GM19035 (cell line): Measurements from ENCODE around the gene EIF3L.

Source experiments
- ATAC-seq: cut with Tn5 transposase; IDR thresholded peaks from one replicate; pipeline ENCODE4 v1.9.1; 2021; ENCODE audit not compliant: unreplicated experiment

EIF3L gene

GRCh38 chr22:37850801-37851200 is 1.6 kb downstream of the EIF3L start:
- no peak for ATAC-seq

GRCh38 chr22:37852418-37852817 is 3.2 kb downstream of the EIF3L start:
- no peak for ATAC-seq

DNA sequence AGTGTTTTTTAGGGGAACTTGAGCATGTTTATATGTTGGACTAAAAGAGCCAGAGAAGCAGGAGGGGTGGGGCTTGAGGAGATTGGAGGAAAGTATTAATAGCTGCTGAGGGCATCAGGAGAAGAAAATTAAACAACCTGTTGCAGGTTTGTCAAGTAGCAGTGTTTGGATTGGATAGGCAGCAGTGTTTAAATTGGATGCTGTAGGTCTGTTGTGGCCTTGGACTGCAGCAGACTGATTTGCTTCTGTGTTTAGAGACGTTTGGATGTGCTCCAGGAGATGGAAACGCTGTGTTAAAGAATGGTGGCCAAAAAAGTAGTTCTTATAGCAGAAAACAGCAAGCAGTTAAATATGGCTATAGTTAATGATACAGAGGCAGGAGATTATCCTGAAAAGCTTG is 5.7 kb downstream of the EIF3L start:
- no peak for ATAC-seq

GRCh38 chr22:37855462-37855861 is 6.2 kb downstream of the EIF3L start:
- no peak for ATAC-seq

DNA sequence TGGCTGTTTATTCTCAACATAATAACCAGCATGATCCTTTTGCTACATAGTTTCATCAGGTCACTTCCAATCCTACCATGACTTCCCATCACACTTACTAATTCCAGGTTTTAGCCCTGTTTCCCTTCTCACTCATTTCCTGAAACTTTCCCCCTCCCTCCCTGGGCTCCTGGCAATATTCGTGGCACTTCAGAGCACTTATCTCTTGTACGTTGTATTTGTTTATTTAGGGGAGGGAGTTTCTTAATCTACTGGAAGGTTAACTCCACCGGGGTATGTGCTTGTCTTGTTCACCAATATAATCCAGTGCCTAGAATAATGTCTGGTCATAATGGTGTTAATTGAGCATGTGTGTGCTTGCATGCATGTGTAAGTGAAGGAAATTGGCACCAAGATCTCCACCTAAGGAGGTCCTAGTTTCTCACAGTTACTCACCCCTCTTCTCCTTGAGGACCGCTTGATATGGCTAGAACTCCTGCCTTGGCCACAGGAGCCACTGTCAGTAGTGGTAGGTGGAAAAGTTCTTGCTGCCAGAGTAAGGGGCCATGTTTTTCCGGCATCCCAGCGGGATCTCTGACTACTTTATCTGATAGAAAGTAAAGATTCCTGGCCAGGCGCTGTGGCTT is 11.7 kb downstream of the EIF3L start:
- no peak for ATAC-seq

- no peak for ATAC-seq
Measured at GRCh38 chr22:37862570-37863325, 13.5 kb downstream of the EIF3L start.

- ATAC-seq: no peak
Measured at GRCh38 chr22:37865510-37865909, 16.3 kb downstream of the EIF3L start.

- ATAC-seq: no peak
Measured at GRCh38 chr22:37870273-37870672, 21.1 kb downstream of the EIF3L start.

DNA sequence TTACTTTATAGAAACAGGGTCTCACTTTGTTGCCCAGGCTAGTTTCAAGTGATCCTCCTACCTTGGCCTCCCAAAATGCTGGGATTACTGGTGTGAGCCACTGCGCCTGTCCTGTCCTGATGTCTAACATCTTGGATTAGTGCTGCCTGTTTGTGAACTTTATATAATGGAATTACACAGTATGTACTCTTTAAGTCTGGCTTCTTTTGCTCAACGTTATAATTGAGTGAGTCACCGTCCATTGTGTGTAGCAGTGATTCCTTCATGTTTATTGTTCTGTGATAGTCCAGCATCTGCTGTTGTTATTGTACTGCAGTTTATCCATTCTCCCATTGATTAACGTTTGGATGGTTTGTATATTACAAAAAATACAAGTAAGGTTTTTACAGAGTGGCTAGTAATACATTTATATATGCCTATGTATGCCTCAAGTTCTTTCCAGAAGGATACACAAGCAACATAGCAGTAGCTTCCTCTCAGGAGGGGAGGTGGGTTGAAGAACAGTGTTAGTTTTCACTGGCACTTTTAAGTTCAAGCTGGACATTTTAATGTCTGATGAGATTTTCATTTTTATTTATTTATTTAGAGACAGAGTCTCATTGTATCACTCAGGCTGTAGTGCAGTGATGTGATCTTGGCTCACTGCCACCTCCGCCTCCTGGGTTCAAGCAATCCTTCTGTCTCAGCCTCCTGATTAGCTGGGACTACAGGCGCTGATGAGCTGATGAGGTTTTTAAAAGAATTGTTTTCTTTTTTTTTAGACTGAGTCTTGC is 31.6 kb downstream of the EIF3L start:
- ATAC-seq: no peak

DNA sequence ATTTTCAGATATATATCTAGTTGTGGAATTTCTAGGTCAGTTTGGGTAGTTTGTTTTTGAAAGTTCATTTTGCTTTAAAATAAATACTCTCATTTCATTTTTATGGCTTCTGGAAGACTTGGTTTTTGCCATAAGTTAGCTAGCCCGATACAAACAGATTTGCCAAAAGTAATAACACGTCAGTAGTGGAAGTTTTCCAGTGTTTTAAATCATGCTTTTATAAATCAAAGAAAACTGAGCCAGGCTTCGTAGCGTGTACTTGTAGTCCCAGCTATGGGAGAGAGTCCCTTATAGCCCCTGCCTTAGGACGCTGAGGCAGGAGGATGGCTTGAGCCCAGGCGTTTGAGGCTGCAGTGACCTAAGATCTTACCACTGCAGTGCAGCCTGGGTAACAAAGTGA is 35.2 kb downstream of the EIF3L start:
- no peak for ATAC-seq

- ATAC-seq: no peak
Measured at GRCh38 chr22:37887584-37888378, 38.6 kb downstream of the EIF3L start.

GRCh38 chr22:37891926-37892325 is 42.7 kb downstream of the EIF3L start:
- no peak for ATAC-seq

DNA sequence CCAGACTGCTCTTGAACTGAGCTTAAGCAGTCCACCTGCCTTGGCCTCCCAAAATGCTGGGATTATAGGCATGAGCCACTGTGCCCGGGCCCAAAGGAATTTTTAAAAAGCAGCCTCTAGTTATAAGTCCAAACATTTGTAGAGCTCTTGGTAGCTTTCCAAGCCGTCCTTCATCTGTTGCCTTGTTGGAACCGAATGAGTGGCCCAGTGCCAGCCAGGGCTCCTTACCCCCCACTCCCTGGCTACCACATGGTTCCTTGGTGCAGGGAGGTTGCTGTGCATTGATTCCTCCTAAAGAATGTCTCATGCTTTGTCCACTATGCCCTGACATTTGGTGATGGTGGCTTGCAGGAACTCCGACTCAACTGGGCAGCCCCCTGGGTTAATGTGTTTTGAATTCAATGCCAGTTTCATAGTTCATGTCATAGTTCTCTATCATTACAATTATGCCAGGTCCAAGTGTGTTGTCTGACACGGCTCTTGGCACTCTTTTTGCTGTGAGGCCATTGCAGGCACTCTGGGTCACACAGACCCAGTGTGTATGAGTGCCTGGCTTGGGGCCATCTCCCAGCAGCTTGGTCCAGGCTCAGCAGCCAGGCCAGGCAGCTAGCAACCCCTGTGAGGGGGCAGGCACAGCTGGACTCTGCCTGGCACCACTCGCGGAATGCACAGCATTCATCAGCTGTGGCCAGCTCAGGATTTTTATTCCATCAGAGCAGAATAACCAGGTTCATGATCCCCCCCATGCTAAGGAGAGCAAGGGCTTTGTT is 43.5 kb downstream of the EIF3L start:
- no peak for ATAC-seq

DNA sequence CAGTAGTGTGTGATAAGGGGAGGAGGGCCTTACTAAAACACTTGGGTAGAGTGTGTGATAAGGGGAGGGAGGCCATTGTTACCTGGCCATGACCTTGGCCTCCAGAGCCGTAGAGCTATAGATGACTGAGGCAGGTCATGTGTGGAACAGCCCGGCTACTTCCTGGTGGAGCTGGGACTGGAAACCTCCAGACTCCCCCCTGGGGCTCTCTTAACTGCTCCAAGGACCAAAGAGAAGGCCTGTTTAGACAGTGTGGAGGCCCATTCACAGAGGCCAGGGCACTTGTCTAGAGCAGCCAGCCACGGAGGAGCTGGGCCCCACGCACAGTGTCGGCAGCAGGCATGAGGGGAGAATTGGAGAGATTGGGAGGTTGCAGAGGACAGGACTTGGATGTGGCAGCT is 44.4 kb downstream of the EIF3L start:
- ATAC-seq: no peak

DNA sequence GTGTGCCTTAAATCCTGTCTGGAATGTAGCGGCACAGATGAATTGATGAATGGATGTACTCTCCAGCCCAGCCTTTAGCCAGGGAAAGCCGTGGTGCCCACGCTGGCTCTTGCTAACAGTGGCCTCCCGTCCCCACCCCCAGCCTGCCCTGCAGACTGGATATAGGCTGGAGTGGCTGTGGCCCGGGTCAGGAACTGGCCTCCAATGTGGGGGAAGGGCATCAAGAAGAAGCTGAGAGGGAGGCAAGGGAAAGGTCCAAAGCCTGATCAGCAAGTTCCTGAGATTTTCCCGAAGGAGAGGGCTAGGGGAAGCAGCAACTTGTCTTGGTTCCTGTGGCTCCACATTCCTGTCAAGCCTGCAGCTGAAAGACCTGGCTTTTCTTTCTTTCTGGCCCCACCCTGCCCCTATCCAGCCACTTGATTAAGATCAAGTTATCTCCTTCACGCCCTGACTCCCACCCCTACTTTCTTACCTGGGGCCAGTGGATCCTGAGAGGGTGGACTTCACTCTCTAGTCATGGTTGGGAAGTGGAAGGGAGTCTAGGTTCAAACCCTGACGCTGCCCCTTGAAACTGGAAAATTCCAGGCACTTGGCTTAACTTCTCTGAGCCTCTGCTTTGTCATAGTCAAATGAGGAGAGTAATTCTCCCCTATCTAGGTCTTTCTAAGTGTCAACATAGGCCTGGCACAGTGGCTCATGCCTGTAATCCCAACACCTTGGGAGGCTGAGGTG is 45.9 kb downstream of the EIF3L start:
- no peak for ATAC-seq

- ATAC-seq: no peak
Measured at GRCh38 chr22:37896181-37896592, 47.0 kb downstream of the EIF3L start.

- no peak for ATAC-seq
Measured at GRCh38 chr22:37896939-37897338, 47.7 kb downstream of the EIF3L start.

DNA sequence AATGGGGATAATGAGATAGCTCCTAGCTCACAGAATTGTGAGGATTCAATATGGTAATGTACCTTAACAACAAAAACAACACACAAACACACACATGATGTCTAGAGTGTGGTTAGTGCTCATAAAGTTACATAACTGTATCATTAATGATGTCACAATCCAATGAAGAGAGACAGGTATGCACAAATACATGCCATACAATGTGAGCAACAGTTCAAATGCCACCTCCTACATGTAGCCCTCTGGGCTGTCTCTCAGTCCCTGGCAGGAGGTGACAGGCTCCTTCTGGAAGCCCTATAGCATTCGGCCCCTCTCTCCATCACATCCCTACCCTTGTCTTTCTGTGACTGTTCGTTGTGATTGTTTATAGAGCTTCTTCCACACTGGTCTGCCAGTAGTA is 48.6 kb downstream of the EIF3L start:
- no peak for ATAC-seq

DNA sequence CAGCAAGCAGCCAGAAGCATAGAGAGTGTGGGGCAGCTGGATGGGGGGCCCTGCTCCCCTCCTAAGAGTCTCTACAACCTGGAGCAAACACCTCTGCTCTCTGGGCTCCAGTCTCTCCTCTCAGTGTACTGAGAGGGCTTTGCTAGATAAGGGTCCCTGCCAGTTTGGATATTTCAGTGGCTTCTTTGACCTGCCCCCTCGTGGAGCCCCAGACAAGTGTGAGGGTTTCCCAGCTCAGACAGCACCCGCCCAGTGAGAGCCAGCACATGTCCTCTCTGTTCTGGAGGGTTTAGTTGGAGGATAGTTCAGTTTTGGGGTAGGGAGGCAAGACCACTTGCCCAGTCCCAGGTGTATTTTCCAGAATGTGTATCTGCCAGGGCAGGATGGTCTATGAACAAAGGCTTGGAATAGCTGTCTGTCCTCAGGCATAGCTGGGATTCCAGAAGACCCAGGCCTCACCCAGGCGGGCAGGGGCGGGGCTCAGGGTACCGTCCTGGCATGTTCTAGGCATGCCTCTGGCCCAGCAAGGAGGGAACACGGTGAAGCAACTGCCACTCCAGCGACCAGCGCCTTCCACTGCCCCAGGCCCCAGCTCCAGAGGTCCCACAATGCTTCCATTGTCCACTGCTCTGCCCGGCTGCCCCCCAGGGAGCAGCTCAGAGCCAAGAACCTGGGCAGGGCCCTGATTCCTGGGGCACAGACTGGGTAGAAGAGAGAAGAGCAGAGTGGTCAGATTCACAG is 49.4 kb downstream of the EIF3L start:
- no peak for ATAC-seq
